HL-60 (cell line): ENCODE data around the gene SPINK6.

Source experiments
- CTCF ChIP-seq: IDR thresholded peaks from one replicate; pipeline ENCODE4 v1.5.1; 2011; ENCODE audit warnings: low read length, control low read depth, inconsistent platforms; ENCODE audit not compliant: insufficient read depth
- GABPA ChIP-seq: IDR thresholded peaks from 2 replicates; pipeline ENCODE4 v1.6.1; 2012; ENCODE audit warnings: low read depth
- POLR2AphosphoS5 ChIP-seq: IDR thresholded peaks from 2 replicates; pipeline ENCODE4 v1.6.1; 2012; ENCODE audit warnings: low read depth
- REST ChIP-seq: IDR thresholded peaks from 2 replicates; pipeline ENCODE4 v1.6.1; 2012; ENCODE audit warnings: low read depth; ENCODE audit not compliant: insufficient replicate concordance
- SPI1 ChIP-seq: IDR thresholded peaks from 2 replicates; pipeline ENCODE4 v1.6.1; 2012; ENCODE audit warnings: low read depth, mild to moderate bottlenecking, borderline replicate concordance

GRCh38 chr5:148209151-148209770 is 6.4 kb downstream of the SPINK6 start:
- no peak for TF ChIP-seq CTCF
- no peak for TF ChIP-seq GABPA
- no peak for TF ChIP-seq POLR2AphosphoS5
- no peak for TF ChIP-seq SPI1
- TF ChIP-seq REST: no peak
